Measurements from ENCODE around the gene ANGEL2.
A peak's percentile ranks its signal among the peaks of the same experiment; 100 is the strongest.

- TF ChIP-seq CTCF (IDR thresholded peaks at IDR 0.05; ENCODE audit: low read depth, low read length) (0 out of 2 replicates have a peak, but pooled peaks have one; percentile 8), EZH2phosphoT487 (IDR thresholded peaks at IDR 0.05; ENCODE audit: low read depth) (no peak)
These were observed 12.4 kb downstream of the ANGEL2 start for GRCh38 chr1:213003256-213003655.

Data from OCI-LY3 (cell line).